HG03432 (cell line): ENCODE data around the gene TPPP.

Experiments
- ATAC-seq: cut with Tn5 transposase; IDR thresholded peaks from one replicate; pipeline ENCODE4 v1.9.1; 2021; ENCODE audit warnings: mild to moderate bottlenecking, moderate library complexity; ENCODE audit not compliant: unreplicated experiment

The TPPP gene

DNA sequence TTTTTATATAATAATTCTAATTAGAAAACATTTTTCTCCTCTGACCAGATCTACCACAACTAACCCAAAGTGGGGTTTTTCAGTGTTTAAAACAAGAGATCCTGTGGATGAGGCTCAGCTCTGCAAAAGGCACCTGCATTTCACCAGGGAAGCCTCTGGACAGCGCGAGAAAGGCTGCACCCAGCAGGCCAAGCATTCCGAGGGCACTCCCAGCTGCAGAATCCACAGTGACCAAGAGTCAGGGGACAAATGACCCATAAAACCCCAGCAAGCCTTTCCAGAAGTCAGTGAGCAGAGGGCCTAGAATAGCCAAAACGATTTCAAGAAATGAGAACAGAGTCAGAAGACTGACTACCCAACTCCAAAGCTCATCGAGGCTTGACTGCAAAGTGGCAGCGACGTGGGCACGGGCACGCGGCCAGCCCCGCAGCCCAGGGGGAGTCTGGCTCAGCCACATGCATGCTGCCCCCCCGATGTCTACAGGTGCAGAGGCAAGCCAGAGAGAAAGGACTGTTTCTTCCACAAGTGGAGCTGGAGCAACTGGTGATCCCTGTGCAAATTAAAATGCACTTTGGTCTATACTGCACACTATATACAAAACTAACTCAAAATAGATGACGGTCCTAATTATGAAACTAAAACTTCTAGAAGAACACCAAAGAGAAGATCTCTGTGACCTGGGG is 26.2 kb downstream of the TPPP start:
- no peak for ATAC-seq

GRCh38 chr5:665956-666711 is 27.0 kb downstream of the TPPP start:
- no peak for ATAC-seq

DNA sequence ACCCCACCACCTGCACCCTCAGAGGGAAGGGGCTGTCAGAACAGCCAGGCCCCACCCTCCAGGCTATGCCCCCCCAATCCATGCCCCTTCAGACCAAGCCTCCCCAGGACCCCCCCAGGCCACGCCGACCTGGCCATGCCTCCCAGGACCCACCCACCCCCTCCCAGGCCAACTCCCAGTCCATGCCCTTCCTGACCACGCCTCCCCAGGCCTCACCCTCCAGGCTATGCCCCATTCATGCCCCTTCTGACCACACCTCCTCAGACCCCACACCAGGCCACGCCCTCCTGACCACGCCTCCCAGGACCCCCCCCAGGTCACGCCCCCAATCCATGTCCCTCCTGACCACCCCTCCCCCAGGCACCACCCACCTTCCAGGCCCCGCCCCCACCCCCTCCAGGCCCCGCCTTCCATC is 27.6 kb downstream of the TPPP start:
- ATAC-seq = no peak

DNA sequence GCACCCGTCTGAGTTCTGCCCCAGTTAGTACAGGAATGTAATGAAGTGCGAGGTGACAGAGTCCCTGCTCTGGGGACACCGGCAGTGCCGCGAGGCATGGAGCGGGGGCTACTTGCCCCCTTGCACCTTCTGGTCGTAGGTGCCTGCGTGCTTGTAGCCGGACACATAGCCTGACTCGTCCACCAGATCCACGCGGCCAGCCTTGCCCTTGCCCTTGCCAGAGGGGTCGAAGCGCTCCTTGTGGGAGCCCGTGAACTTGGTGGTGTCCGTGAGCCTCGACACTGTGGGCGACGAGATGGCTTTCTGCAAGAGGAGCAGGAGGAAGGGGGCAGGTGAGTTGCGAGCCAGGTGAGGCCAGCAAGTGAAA is 28.2 kb downstream of the TPPP start:
- ATAC-seq = no peak

- no peak for ATAC-seq
Observed at GRCh38 chr5:664343-664993, 28.7 kb downstream of the TPPP start.

DNA sequence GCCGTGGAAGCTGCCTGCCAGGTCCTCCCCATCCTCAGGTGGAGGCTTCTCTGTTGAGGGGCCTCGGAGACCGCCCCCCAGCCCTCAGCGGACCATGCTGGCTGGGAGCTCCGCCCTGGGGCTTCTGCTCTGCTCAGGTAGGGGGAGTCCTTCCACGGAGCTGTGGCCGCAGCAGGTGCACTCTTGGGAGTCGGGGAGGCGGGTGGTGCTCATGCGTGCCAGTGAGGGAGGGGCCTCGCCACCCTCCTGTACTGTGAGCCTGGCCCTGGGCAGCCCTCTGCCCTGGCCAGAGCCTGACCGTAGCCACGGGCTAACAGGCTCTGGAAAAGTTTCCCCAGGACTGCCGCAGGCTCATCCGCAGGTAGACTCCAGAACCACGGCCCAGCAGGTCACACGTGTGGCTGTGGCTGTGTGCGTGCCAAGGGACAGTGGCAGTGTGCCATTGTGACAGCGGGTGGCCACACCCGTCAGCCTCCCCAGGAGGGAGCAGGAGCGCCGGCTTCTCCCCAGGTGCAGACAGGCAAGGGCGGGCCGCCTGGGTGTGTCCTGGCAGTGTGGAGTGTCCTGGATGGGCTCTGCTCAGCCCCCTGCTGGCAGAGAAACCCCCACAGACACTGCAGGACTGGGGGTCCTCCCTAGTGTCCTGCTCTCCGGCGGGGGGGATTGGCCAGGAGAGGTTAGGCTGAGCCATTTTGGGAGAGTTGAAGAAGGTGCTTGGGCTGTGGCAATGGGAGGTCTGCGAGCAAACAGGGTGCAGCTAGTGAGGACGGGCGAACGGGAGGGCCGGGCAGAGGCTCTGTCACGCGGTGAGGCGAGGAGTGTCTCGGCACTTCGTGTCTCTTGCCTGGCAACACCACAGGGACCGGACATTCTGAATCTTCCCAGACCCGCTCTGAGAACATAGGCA is 29.5 kb downstream of the TPPP start:
- no peak for ATAC-seq

DNA sequence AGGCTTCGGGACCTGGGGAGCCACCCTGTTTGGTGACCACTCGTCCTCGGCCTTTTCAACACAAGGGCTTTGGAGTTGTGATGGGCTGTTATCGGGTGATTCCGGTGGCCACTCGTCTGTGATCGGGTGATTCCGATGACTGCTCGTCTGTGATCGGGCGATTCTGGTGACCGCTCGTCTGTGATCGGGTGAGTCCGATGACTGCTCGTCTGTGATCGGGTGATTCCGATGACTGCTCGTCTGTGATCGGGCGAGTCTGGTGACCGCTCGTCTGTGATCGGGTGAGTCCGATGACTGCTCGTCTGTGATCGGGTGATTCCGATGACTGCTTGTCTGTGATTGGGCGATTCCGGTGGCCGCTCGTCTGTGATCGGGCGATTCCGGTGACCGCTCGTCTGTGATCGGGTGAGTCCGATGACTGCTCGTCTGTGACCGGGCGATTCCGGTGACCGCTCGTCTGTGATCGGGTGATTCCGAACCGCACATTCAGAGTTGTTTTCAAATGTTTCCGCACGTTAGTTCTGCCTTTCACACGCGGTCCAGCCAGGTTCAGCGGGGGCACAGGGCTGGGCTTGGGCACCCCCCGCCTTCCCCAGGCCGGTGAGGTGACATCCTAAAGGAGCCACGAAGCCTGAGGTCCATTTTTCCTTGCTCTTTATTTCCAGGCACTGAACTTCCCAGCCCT is 30.3 kb downstream of the TPPP start:
- no peak for ATAC-seq

DNA sequence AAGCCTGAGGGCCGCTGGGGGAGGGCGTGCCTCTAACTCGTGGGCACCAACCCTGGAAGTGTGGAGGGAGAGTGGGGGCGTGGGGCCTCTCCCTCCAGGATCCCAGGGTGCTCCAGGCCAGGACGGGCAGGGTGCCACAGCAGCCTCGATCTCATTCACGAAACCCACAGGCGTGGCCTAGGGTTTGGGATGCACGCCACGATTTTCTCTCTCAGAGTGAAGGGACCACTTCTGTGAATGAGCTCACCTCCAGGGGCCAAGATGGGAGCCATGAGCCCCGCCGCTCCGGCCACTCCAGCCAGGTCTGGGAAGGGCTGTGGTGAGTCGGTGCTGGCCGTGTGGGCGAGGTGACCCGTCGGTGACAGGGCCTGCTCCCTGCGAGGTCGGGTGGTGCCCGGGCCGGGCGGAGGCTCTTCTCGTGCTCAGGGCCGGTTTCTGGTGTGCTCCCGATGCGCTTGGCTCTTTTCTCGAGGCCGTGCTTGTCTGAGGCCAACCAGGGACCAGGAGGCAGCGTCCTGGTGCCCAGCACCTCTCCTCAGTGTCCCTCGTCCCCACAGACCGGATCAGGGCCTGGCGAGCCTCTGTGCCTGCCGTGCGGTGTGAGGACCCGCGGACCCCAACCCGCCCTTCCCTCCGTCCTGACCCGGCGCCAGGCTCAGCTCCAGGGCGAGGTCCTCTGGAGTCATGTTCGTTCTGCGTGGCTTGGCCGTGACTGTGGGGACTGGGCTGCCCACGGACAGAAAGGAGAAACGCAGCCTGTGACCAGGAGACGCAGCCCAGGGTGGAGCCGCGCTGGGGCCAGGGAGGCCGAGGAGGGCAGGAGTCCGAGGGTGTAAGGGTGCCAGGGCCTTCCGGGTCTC is 31.0 kb downstream of the TPPP start:
- ATAC-seq = no peak

GRCh38 chr5:660491-661030 is 32.6 kb downstream of the TPPP start:
- ATAC-seq = no peak

GRCh38 chr5:659496-660263 is 33.5 kb downstream of the TPPP start:
- ATAC-seq = no peak

DNA sequence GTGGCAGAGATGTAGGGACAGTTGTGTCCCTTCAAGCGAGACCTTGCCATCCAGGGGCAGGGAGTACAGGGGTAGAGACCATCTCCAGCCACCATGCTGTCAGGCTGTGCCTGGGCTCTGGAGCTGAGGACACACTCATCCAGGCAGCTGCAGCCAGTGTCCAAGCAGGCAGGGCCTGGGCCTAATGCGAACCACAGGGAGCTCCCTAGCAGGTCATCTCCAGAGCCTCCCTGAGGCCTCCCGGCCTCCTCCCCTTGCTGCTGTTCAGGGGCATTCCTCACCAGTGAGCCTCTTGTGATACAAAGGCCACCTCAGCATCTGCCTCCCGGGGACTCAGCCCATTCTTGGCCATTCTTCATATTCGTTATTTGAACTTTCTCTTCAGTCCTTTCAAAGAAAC is 35.0 kb downstream of the TPPP start:
- ATAC-seq = no peak

DNA sequence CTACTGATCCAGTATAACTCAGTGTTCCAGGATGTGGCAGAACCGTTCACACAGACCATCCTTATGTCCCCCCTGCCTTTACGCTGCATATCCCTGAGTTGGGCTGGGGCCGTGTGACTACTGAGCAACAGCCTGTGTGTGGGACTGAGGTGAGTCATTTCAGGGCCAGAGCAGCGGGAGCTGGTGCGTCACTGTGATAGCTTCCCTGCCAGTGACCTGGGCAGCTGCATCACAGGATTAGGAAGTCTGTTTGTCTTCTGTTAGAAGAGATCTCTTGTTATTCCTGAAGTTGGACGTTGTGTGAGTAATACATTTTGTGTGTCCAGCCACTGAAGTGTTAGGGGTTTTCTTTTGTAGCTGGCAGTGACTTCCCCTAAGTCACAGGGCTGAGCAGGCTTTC is 35.6 kb downstream of the TPPP start:
- no peak for ATAC-seq

DNA sequence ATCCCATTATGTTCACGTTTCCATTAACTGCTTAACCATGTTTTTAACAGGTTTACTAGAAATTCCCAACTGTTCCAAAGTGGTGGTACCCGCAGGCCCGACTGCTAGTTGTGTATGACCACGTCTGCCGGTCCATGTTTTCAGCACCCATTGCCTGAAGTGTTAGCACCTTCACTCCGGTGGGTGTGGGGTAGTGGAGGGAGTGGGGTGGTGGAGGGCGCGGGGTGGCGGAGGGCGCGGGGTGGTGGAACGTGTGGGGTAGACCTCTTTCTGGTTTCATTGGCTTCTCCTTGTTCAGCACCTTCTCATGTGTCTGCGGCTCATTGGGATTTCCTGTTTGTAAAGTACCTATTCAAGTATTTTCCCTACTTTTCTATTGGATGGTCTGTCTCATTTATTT is 37.7 kb downstream of the TPPP start:
- no peak for ATAC-seq

- no peak for ATAC-seq
Observed at GRCh38 chr5:654071-654778, 38.9 kb downstream of the TPPP start.

DNA sequence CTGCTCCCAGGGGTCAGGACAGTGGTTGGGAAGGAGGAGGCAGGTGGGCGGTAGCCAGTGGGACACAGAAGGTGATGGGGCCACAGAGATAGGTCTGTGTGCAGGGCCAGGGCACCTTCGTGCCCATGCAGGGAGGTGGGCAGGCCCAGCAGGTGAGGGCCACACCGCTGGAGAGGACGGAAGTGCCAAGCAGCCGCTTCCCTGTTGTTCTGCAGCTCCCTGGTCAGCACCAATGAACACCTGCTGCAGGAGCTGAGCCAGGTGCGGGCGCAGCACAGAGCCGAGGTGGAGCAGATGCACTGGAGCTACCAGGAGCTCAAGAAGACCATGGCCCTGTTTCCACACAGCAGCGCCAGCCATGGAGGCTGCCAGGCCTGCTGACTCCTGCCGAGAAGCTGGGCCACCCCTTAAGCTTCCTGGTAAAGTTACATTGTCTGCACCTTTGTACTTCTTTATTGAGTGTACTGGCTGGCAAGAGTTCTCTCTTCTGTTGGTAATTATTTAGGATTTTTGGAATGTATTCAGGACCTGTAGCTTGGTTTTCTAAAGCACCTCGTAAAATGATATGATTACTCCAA is 40.3 kb downstream of the TPPP start:
- ATAC-seq = no peak

DNA sequence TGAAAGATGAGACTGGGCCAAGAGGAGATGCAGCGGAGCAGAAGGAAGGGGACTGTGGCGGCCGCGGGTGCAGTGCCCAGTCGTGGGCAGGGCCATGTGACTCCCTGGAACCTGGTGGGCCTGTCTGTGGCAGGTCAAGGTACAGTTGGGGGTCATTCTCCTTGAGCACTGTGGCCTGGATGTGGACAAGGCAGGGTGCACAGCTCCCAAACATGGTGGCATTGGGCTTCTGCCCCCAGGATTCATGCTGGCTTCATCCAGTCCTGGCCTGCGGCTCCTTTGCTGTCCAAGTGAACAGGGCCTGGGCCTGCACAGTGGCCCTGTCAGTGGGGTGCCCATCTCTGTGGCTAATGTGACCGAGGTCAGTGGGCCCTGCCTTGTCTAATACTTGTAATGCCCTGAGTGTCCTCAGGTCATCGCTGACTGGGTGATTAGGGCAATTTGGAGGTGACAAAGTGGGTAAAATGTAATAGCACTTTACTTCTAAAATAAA is 41.1 kb downstream of the TPPP start:
- no peak for ATAC-seq

DNA sequence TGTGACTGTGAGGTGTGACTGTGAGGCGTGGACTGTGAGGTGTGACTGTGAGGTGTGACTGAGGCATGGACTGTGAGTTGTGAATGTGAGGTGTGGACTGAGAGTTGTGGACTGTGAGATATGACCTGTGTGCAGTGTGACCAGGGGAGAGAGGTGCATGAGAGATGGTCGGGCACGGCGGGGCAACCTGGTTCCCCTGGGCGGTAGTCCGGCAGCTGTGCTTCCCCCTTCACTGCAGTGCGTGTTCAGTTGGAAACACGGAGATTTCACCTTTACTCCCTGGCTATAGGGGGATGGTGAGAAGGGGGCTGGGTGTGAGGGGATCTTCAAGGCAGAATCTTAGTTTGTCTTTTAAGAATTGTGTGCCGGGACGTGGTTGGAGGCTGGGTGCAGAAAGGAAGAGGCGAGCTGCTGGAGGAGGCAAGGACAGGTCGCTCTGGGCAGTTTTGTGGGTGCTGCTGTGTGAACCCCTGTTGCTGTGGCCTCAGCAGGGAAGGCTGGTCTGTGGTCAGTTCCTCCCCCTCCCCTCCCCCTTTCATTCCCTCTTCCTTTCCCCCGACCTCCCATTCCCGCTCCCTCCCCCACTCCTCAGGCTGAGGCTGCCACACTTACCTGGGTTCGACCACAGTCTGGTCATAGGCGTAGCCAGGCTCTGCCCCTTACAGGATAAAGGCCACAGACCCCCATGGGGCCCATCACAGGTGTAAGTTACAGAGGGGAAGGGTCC is 41.7 kb downstream of the TPPP start:
- no peak for ATAC-seq
